ENCODE results near the gene MYBPC2.

The MYBPC2 gene

DNA sequence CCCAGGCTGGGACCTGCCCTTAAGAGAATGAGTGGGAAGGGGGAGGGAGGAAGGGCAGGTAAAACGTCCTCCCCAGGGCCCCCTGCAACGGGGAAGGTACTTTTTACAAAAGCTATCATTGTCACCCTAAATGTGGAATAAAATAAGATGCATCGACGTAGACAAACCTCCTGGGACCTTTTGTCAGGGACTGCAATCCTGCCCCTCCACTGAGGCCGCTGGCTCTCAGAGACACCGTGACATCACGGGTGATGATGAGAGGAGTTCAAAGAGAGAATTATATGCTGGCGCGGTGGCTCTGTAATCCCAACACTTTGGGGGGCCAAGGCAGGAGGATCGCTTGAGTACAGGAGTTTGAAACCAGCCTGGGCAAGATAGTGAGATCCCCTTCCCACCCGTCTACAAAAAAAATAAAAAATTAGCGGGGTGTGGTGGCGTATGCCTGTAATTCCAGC lies 1.8 kb upstream of the MYBPC2 start:
- DNase-seq: no peak
- Histone ChIP-seq H3K36me3 (no peaks in the 10 kb centered on the region), H3K4me1 (peaks cover 7% of the 10 kb centered on the region), H3K4me3 (ENCODE audit: low read depth, low read length) (peak overlapping the region; percentile 53), H3K27me3 (no peaks in the 10 kb centered on the region), H3K9me3 (no peaks in the 10 kb centered on the region)
- TF ChIP-seq, protein P1, sequence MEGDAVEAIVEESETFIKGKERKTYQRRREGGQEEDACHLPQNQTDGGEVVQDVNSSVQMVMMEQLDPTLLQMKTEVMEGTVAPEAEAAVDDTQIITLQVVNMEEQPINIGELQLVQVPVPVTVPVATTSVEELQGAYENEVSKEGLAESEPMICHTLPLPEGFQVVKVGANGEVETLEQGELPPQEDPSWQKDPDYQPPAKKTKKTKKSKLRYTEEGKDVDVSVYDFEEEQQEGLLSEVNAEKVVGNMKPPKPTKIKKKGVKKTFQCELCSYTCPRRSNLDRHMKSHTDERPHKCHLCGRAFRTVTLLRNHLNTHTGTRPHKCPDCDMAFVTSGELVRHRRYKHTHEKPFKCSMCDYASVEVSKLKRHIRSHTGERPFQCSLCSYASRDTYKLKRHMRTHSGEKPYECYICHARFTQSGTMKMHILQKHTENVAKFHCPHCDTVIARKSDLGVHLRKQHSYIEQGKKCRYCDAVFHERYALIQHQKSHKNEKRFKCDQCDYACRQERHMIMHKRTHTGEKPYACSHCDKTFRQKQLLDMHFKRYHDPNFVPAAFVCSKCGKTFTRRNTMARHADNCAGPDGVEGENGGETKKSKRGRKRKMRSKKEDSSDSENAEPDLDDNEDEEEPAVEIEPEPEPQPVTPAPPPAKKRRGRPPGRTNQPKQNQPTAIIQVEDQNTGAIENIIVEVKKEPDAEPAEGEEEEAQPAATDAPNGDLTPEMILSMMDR (IDR thresholded peaks at IDR 0.05; ENCODE audit: low read depth, low read length): no peak

GRCh38 chr19:50431343-50432220 lies 1.1 kb upstream of the MYBPC2 start:
- H3K4me1 ChIP-seq: peaks cover 7% of the 10 kb centered on the region

GRCh38 chr19:50433201-50434180 lies 799 bp downstream of the MYBPC2 start:
- Histone ChIP-seq H3K4me1 (peaks cover 7% of the 10 kb centered on the region), H3K27me3 (no peaks in the 10 kb centered on the region), H3K4me3 (ENCODE audit: low read depth, low read length) (no peak overlapping the region), H3K36me3 (no peaks in the 10 kb centered on the region), H3K9me3 (no peaks in the 10 kb centered on the region)
- TF ChIP-seq, protein P1 (IDR thresholded peaks at IDR 0.05; ENCODE audit: low read depth, low read length): no peak
- no peak for DNase-seq

More at GRCh38 chr19:50431343-50432220, 1.1 kb upstream of the MYBPC2 start:
- Histone ChIP-seq H3K4me3 (ENCODE audit: low read depth, low read length) (peak overlapping the region; percentile 53), H3K36me3 (no peaks in the 10 kb centered on the region), H3K9me3 (no peaks in the 10 kb centered on the region), H3K27me3 (no peaks in the 10 kb centered on the region)
- TF ChIP-seq, protein P1 (IDR thresholded peaks at IDR 0.05; ENCODE audit: low read depth, low read length): no peak
- DNase-seq: peak; percentile 82

GRCh38 chr19:50434525-50434924 lies 1.8 kb downstream of the MYBPC2 start:
- no peaks in the 10 kb centered on the region for H3K27me3 ChIP-seq

DNA sequence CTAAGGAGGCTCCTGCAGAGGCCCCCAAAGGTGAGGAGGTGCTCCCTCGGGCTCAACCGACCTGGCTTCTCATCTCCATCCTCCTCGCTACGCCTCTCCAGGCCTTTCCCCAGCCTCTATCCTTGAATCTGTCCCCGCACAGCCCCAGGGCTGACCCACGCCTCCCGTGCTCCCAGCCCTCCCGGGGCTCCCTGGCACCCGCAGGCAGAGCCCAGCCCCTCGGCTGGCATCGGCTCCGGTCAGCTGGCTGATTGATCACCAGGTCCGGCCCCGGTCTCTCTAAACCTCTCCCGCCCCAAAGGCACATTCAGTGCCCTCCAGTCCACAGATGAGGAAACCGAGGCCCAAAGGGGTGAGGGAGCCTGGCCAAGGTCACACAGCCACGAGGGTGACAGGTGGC lies 2.5 kb downstream of the MYBPC2 start:
- Histone ChIP-seq H3K27me3 (no peaks in the 10 kb centered on the region), H3K36me3 (no peaks in the 10 kb centered on the region), H3K4me1 (peaks cover 7% of the 10 kb centered on the region), H3K4me3 (ENCODE audit: low read depth, low read length) (no peak overlapping the region), H3K9me3 (no peaks in the 10 kb centered on the region)
- TF ChIP-seq, protein P1 (IDR thresholded peaks at IDR 0.05; ENCODE audit: low read depth, low read length): no peak
- DNase-seq: no peak

More at GRCh38 chr19:50434525-50434924, 1.8 kb downstream of the MYBPC2 start:
- H3K4me3 ChIP-seq (ENCODE audit: low read depth, low read length): no peak overlapping the region
- no peaks in the 10 kb centered on the region for H3K9me3 ChIP-seq
- TF ChIP-seq, protein P1 (IDR thresholded peaks at IDR 0.05; ENCODE audit: low read depth, low read length): no peak
- peak; percentile 88 for DNase-seq
- peaks cover 7% of the 10 kb centered on the region for H3K4me1 ChIP-seq
- H3K36me3 ChIP-seq: no peaks in the 10 kb centered on the region

Measured in BE2C (cell line).